ENCODE results near the gene APOD. TPM values are rescaled to one million over a fixed set of nuclear protein-coding genes. Genes with fewer than 3 reads are reported as not detected.
"Not testable (repeated sequence)": the region's sequence is repeated elsewhere in the genome, so short reads cannot be mapped to it uniquely, and the experiment has no call there.

Gene APOD
- not detected for polyA plus RNA-seq (2012; ENCODE audit: insufficient read depth, insufficient read length)

- DNase-seq (ENCODE audit: low read depth, low spot score) = no peak
- no peak within 1 kb of the TSS for H3K4me3 ChIP-seq (ENCODE audit: low read length)
These were observed at the start of gene APOD for GRCh38 chr3:195583831-195584542. Gene APOD (minus strand): TSS chr3:195583940. CDS start chr3:195579461, 4,479 bp downstream.

- not testable (repeated sequence) for DNase-seq (ENCODE audit: low read depth, low spot score); H3K4me3 ChIP-seq (ENCODE audit: low read length)
These were observed 49.6 kb upstream of the APOD start for GRCh38 chr3:195633351-195633750.

GRCh38 chr3:195632501-195633185, 48.9 kb upstream of the APOD start:
- not testable (repeated sequence) for DNase-seq (ENCODE audit: low read depth, low spot score); H3K4me3 ChIP-seq (ENCODE audit: low read length)

GRCh38 chr3:195632046-195632445, 48.3 kb upstream of the APOD start:
- not testable (repeated sequence) for H3K4me3 ChIP-seq (ENCODE audit: low read length); DNase-seq (ENCODE audit: low read depth, low spot score)

- not testable (repeated sequence) for H3K4me3 ChIP-seq (ENCODE audit: low read length); DNase-seq (ENCODE audit: low read depth, low spot score)
These were observed 47.3 kb upstream of the APOD start for GRCh38 chr3:195630938-195631495.

- not testable (repeated sequence) for DNase-seq (ENCODE audit: low read depth, low spot score); H3K4me3 ChIP-seq (ENCODE audit: low read length)
These were observed 46.6 kb upstream of the APOD start for GRCh38 chr3:195630086-195630917.

GRCh38 chr3:195629682-195630081, 45.9 kb upstream of the APOD start:
- not testable (repeated sequence) for DNase-seq (ENCODE audit: low read depth, low spot score); H3K4me3 ChIP-seq (ENCODE audit: low read length)

- DNase-seq (ENCODE audit: low read depth, low spot score) = not testable (repeated sequence)
These were observed 44.7 kb upstream of the APOD start for GRCh38 chr3:195628386-195628920.

GRCh38 chr3:195627515-195628385, 44.0 kb upstream of the APOD start:
- not testable (repeated sequence) for H3K4me3 ChIP-seq (ENCODE audit: low read length); DNase-seq (ENCODE audit: low read depth, low spot score)

More at GRCh38 chr3:195628386-195628920, 44.7 kb upstream of the APOD start:
- not testable (repeated sequence) for H3K4me3 ChIP-seq (ENCODE audit: low read length)

GRCh38 chr3:195624603-195625560, 41.1 kb upstream of the APOD start:
- DNase-seq (ENCODE audit: low read depth, low spot score) = not testable (repeated sequence)
- H3K4me3 ChIP-seq (ENCODE audit: low read length) = peak overlapping the region; percentile 33

- not testable (repeated sequence) for H3K4me3 ChIP-seq (ENCODE audit: low read length); DNase-seq (ENCODE audit: low read depth, low spot score)
These were observed 40.4 kb upstream of the APOD start for GRCh38 chr3:195624171-195624570.

- not testable (repeated sequence) for DNase-seq (ENCODE audit: low read depth, low spot score); H3K4me3 ChIP-seq (ENCODE audit: low read length)
These were observed 39.7 kb upstream of the APOD start for GRCh38 chr3:195623217-195623965.

GRCh38 chr3:195622523-195623170, 38.9 kb upstream of the APOD start:
- not testable (repeated sequence) for H3K4me3 ChIP-seq (ENCODE audit: low read length); DNase-seq (ENCODE audit: low read depth, low spot score)

- not testable (repeated sequence) for DNase-seq (ENCODE audit: low read depth, low spot score)
These were observed 38.3 kb upstream of the APOD start for GRCh38 chr3:195622012-195622411.

GRCh38 chr3:195621095-195621494, 37.4 kb upstream of the APOD start:
- DNase-seq (ENCODE audit: low read depth, low spot score); H3K4me3 ChIP-seq (ENCODE audit: low read length): not testable (repeated sequence)

More at GRCh38 chr3:195622012-195622411, 38.3 kb upstream of the APOD start:
- not testable (repeated sequence) for H3K4me3 ChIP-seq (ENCODE audit: low read length)

- not testable (repeated sequence) for H3K4me3 ChIP-seq (ENCODE audit: low read length); DNase-seq (ENCODE audit: low read depth, low spot score)
These were observed 36.7 kb upstream of the APOD start for GRCh38 chr3:195620476-195620875.

Data from Jurkat, Clone E6-1 (cell line).